ENCODE data around the gene FLT3LG. TPM values are rescaled to one million over a fixed set of nuclear protein-coding genes. Genes with fewer than 3 reads are reported as not detected.
A peak's percentile ranks its signal among the peaks of the same experiment; 100 is the strongest.

The FLT3LG gene
- total and polyA plus RNA-seq, 9 of the 15 experiments (the other 6 are each of a cell fraction or from before 2014, with no cell fraction given) = 0.31 to 6.4 (median 1.1) TPM

GRCh38 chr19:49491804-49492572 lies 18.0 kb downstream of the FLT3LG start (continued):
- TF ChIP-seq ZMIZ1 (IDR thresholded peaks at IDR 0.05; ENCODE audit: low read depth in 2 of 2, low read length in 2 of 2) = peak in 1 of 2 experiments; percentile 29; a peak in 1 of 4 replicates
- no peak for TF ChIP-seq CTCF (IDR thresholded peaks at IDR 0.05 in 2 of 3, conservative IDR thresholded peaks at IDR 0.05 in 1 of 3; ENCODE audit: insufficient read depth in 2 of 3, low read depth in 1 of 3, low read length in 3 of 3)
- no peak for TF ChIP-seq CBFB (CRISPR knock-in tag; IDR thresholded peaks at IDR 0.05)
- no peak for TF ChIP-seq XRCC4 (IDR thresholded peaks at IDR 0.05; ENCODE audit: extremely low read depth, insufficient read depth, insufficient read length)
- no peak for TF ChIP-seq HNRNPUL1 (IDR thresholded peaks at IDR 0.05; ENCODE audit: low read length)
- TF ChIP-seq RBM25 (IDR thresholded peaks at IDR 0.05; ENCODE audit: low read depth, low read length, severe bottlenecking) = no peak
- TF ChIP-seq MIER1 (IDR thresholded peaks at IDR 0.05; ENCODE audit: low read depth) = no peak
- TF ChIP-seq FOXP1 (CRISPR knock-in tag; IDR thresholded peaks at IDR 0.05) = 0 out of 2 replicates have a peak, but pooled peaks have one; percentile 19
